CD4-positive, alpha-beta memory T cell (primary cell): ENCODE measurements around the gene BTN2A1. TPM values are rescaled to one million over a fixed set of nuclear protein-coding genes. Genes with fewer than 3 reads are reported as not detected.
"Not testable (repeated sequence)": the region's sequence is repeated elsewhere in the genome, so short reads cannot be mapped to it uniquely, and the experiment has no call there.

Source experiments
- CTCF ChIA-PET: fragments of 350-600 bp; sonication (Branson Sonifier 250); formaldehyde crosslinking; loops from one replicate; lab custom pipeline; 2021; ENCODE audit warnings: inconsistent platforms; ENCODE audit not compliant: partially characterized antibody; lab: Charles Lee
- POLR2A ChIA-PET: fragments of 350-600 bp; sonication (Branson Sonifier 250); formaldehyde crosslinking; loops from one replicate; lab custom pipeline; 2021; ENCODE audit not compliant: partially characterized antibody; lab: Charles Lee
- DNase-seq, 5 donors: peaks; one replicate each; pipeline versions ENCODE4 v3.0.0 to v3.0.0-alpha.2; 2020 to 2022; ENCODE audit warnings: mixed read lengths in 1 of 5
- H3K27ac ChIP-seq: one replicate; pipeline ENCODE4 v1.7.0; 2013; ENCODE audit warnings: low read depth, low read length
- H3K27me3 ChIP-seq: 2 replicates; pipeline ENCODE4 v1.7.0; 2013; ENCODE audit warnings: mild to moderate bottlenecking, low read length, moderate library complexity; ENCODE audit not compliant: insufficient read depth
- H3K36me3 ChIP-seq: 2 replicates; pipeline ENCODE4 v1.7.0; 2013; ENCODE audit warnings: mild to moderate bottlenecking, low read length, moderate library complexity; ENCODE audit not compliant: insufficient read depth
- H3K4me1 ChIP-seq: 2 replicates; pipeline ENCODE4 v1.7.0; 2013; ENCODE audit warnings: mild to moderate bottlenecking, low read length, moderate library complexity; ENCODE audit not compliant: insufficient read depth
- H3K4me3 ChIP-seq, 2 donors: one replicate each; pipeline ENCODE4 v1.7.0; 2013; ENCODE audit warnings: low read length in 2 of 2, mild to moderate bottlenecking in 1 of 2
- H3K9me3 ChIP-seq, 2 donors: one replicate each; pipeline ENCODE4 v1.7.0; 2013; ENCODE audit warnings: low read length in 2 of 2, control low read depth in 1 of 2; ENCODE audit not compliant: control insufficient read depth in 1 of 2
- H3K27ac Mint-ChIP-seq, 7 donors: one replicate each; pipeline ENCODE4 v1.8.0; 2020 to 2021; ENCODE audit warnings: mixed read lengths in 7 of 7, mild to moderate bottlenecking in 6 of 7, inconsistent platforms in 3 of 7, moderate library complexity in 3 of 7
- H3K27me3 Mint-ChIP-seq, 2 donors: one replicate each; pipeline ENCODE4 v1.8.0; 2020 to 2021; ENCODE audit warnings: mixed read lengths in 2 of 2
- H3K36me3 Mint-ChIP-seq, 2 donors: one replicate each; pipeline ENCODE4 v1.8.0; 2020 to 2021; ENCODE audit warnings: mixed read lengths in 2 of 2, inconsistent platforms in 1 of 2, mild to moderate bottlenecking in 1 of 2
- H3K4me1 Mint-ChIP-seq, 4 donors: one replicate each; pipeline ENCODE4 v1.8.0; 2020 to 2021; ENCODE audit warnings: mixed read lengths in 4 of 4, mild to moderate bottlenecking in 1 of 4
- H3K4me3 Mint-ChIP-seq, 8 donors: one replicate each; pipeline ENCODE4 v1.8.0; 2020 to 2021; ENCODE audit warnings: mixed read lengths in 8 of 8, mild to moderate bottlenecking in 7 of 8, moderate library complexity in 6 of 8, inconsistent platforms in 3 of 8
- H3K9me3 Mint-ChIP-seq, 8 donors: one replicate each; pipeline ENCODE4 v1.8.0; 2020 to 2021; ENCODE audit warnings: mixed read lengths in 8 of 8, mild to moderate bottlenecking in 5 of 8, inconsistent platforms in 3 of 8, moderate library complexity in 1 of 8
- intact Hi-C: fragments of 100-400 bp; cut with micrococcal nuclease; formaldehyde crosslinking; loops from one replicate; pipeline ENCODE4 v1.15.1; 2023
- polyA plus RNA-seq, 2 donors: library from polyadenylated mRNA; unstranded; fragments of 300-500 nt; fragmentation: Illumina TruSeq; gene quantifications; one replicate each; pipeline ENCODE4 v1.2.3, GENCODE V29; 2021
- total RNA-seq, 2 experiments: library from RNA; stranded (reverse); gene quantifications; one replicate each; pipeline ENCODE4 v1.2.3, GENCODE V29; 2021

The BTN2A1 gene
- total and polyA plus RNA-seq, 4 experiments from 2014 or later = 10.9 to 62.8 (median 36.4) TPM

GRCh38 chr6:26452631-26453235 lies 5.0 kb upstream of the BTN2A1 start:
- Mint-ChIP-seq H3K9me3 (no peaks in the 10 kb centered on the region), H3K4me3 (no peak overlapping the region), H3K27me3 (no peaks in the 10 kb centered on the region), H3K27ac (peak overlapping the region; percentile 36 to 67 (median 54)), H3K36me3 (peaks cover 43 to 69% of the 10 kb centered on the region in 2 donors), H3K4me1 (peaks cover 12 to 44% (median 22%) of the 10 kb centered on the region in 4 donors)
- Histone ChIP-seq H3K27ac (no peak overlapping the region), H3K4me1 (peaks cover 7% of the 10 kb centered on the region), H3K9me3 (no peaks in the 10 kb centered on the region), H3K27me3 (no peaks in the 10 kb centered on the region), H3K4me3 (no peak overlapping the region), H3K36me3 (peaks cover 40% of the 10 kb centered on the region)
- ChIA-PET CTCF (interaction anchor here (2.4 kb wide), 1 partner anchor 12 kb away, joined by 7 read pairs; no protein-coding TSS in a partner anchor), POLR2A (interaction anchor here (0.7 to 4.9 kb wide), 4 partner anchors 9 to 183 kb away, joined by 3 to 28 read pairs (median 4); no protein-coding TSS in a partner anchor)
- no peak for DNase-seq
- intact Hi-C loops = no loop called here

GRCh38 chr6:26454631-26455030 lies 3.1 kb upstream of the BTN2A1 start:
- CTCF ChIA-PET = interaction anchor here (0.7 kb wide), 2 partner anchors 10 to 113 kb away, joined by 3 read pairs; no protein-coding TSS in a partner anchor
- Mint-ChIP-seq H3K27me3 (no peaks in the 10 kb centered on the region), H3K27ac (peak overlapping the region in 1 of 7 donors; percentile 33)

GRCh38 chr6:26455357-26455970 lies 2.3 kb upstream of the BTN2A1 start:
- Mint-ChIP-seq H3K4me1 (peaks cover 27 to 62% (median 35%) of the 10 kb centered on the region in 4 donors), H3K27ac (peak overlapping the region in 4 of 7 donors; percentile 9 to 54 (median 42)), H3K27me3 (no peaks in the 10 kb centered on the region), H3K4me3 (no peak overlapping the region), H3K36me3 (peaks cover 36 to 68% of the 10 kb centered on the region in 2 donors), H3K9me3 (no peaks in the 10 kb centered on the region)
- DNase-seq = no peak
- POLR2A ChIA-PET = interaction anchor here (1.0 to 4.9 kb wide), 8 partner anchors 9 to 114 kb away, joined by 3 to 28 read pairs (median 4); partner anchors contain the start of gene HMGN4
- CTCF ChIA-PET = interaction anchor here (1.0 kb wide), 1 partner anchor 65 kb away, joined by 3 read pairs; no protein-coding TSS in a partner anchor
- H3K36me3 ChIP-seq = peaks cover 25% of the 10 kb centered on the region
- H3K9me3 ChIP-seq = no peaks in the 10 kb centered on the region
- intact Hi-C loops = loop anchor here (5.0 kb wide), 1 partner anchor 88 kb away; the partner anchor contains the start of gene BTN3A2
- H3K4me3 ChIP-seq = no peak overlapping the region
- no peaks in the 10 kb centered on the region for H3K27me3 ChIP-seq
- H3K27ac ChIP-seq = no peak overlapping the region
- peaks cover 23% of the 10 kb centered on the region for H3K4me1 ChIP-seq

More at GRCh38 chr6:26454631-26455030, 3.1 kb upstream of the BTN2A1 start:
- POLR2A ChIA-PET = interaction anchor here (1.0 to 4.9 kb wide), 5 partner anchors 9 to 115 kb away, joined by 3 to 28 read pairs (median 5); partner anchors contain the start of gene HMGN4
- H3K4me3 Mint-ChIP-seq = no peak overlapping the region
- H3K36me3 Mint-ChIP-seq = peaks cover 36 to 68% of the 10 kb centered on the region in 2 donors
- intact Hi-C loops = loop anchor here (5.0 kb wide), 1 partner anchor 87 kb away; the partner anchor contains the start of gene BTN3A2
- Histone ChIP-seq H3K4me1 (peaks cover 15% of the 10 kb centered on the region), H3K36me3 (peaks cover 25% of the 10 kb centered on the region), H3K4me3 (no peak overlapping the region), H3K9me3 (no peaks in the 10 kb centered on the region), H3K27ac (no peak overlapping the region), H3K27me3 (no peaks in the 10 kb centered on the region)
- peaks cover 18 to 54% (median 28%) of the 10 kb centered on the region in 4 donors for H3K4me1 Mint-ChIP-seq
- DNase-seq = no peak
- no peaks in the 10 kb centered on the region for H3K9me3 Mint-ChIP-seq

GRCh38 chr6:26457264-26457805 lies 420 bp upstream of the BTN2A1 start:
- no peaks in the 10 kb centered on the region for H3K9me3 Mint-ChIP-seq
- H3K4me3 Mint-ChIP-seq = peak overlapping the region; percentile 96 to 100 (median 98)
- H3K4me3 ChIP-seq = peak overlapping the region; percentile 90 to 95
- ChIA-PET CTCF (interaction anchor here (1.2 kb wide), 1 partner anchor 8 kb away, joined by 3 read pairs; no protein-coding TSS in a partner anchor), POLR2A (interaction anchor here (1.0 to 2.6 kb wide), 7 partner anchors 11 to 81 kb away, joined by 3 to 19 read pairs (median 5); partner anchors contain the start of genes BTN2A2, BTN3A3 and HMGN4)
- H3K36me3 Mint-ChIP-seq = peaks cover 35 to 63% of the 10 kb centered on the region in 2 donors
- H3K4me1 Mint-ChIP-seq = peaks cover 40 to 72% (median 51%) of the 10 kb centered on the region in 4 donors
- intact Hi-C loops = loop anchor here (1.0 to 5.0 kb wide), 4 partner anchors 17 to 90 kb away; partner anchors contain the start of genes BTN3A2 and BTN3A3
- peaks cover 40% of the 10 kb centered on the region for H3K4me1 ChIP-seq
- no peaks in the 10 kb centered on the region for H3K27me3 Mint-ChIP-seq
- peaks cover 23% of the 10 kb centered on the region for H3K36me3 ChIP-seq
- no peaks in the 10 kb centered on the region for H3K9me3 ChIP-seq
- H3K27ac Mint-ChIP-seq = peak overlapping the region; percentile 91 to 99 (median 98)
- no peak for DNase-seq
- peak overlapping the region; percentile 85 for H3K27ac ChIP-seq
- no peaks in the 10 kb centered on the region for H3K27me3 ChIP-seq

DNA sequence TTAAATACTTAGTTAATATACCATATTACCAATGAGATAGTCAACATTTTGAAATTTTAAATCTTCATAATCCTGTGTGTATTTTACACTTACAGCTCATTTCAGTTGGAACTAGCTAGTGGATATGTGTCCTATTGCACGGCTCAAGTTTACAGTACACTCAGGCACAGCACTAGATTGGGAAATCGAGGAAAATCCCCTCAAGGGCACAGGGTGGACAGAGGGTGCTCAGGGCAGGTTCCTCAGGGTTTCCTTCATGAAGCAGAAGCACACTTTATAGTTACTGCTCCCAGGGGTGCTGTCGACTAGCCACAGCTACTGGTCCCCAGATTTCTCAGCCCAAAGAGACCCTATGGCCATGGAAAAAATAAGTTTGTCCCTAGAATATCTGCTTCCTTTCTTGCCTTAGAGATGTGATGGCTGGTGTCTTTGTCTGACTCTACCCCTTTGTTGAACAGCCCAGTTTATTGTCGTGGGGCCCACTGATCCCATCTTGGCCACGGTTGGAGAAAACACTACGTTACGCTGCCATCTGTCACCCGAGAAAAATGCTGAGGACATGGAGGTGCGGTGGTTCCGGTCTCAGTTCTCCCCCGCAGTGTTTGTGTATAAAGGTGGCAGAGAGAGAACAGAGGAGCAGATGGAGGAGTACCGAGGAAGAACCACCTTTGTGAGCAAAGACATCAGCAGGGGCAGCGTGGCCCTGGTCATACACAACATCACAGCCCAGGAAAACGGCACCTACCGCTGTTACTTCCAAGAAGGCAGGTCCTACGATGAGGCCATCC lies 1.5 kb downstream of the BTN2A1 start:
- Histone ChIP-seq H3K9me3 (no peaks in the 10 kb centered on the region), H3K4me3 (peak overlapping the region in 1 of 2 donors; percentile 16), H3K27ac (no peak overlapping the region), H3K4me1 (peaks cover 53% of the 10 kb centered on the region), H3K27me3 (no peaks in the 10 kb centered on the region), H3K36me3 (peaks cover 41% of the 10 kb centered on the region)
- H3K9me3 Mint-ChIP-seq = no peaks in the 10 kb centered on the region
- POLR2A ChIA-PET = interaction anchor here (1.8 to 2.6 kb wide), 3 partner anchors 14 to 76 kb away, joined by 3 to 19 read pairs (median 6); partner anchors contain the start of gene BTN2A2
- no peak for DNase-seq
- intact Hi-C loops = loop anchor here (5.0 kb wide), 1 partner anchor 92 kb away; the partner anchor contains the start of gene BTN3A2
- H3K27ac Mint-ChIP-seq = peak overlapping the region; percentile 26 to 93 (median 71)
- peaks cover 54 to 72% of the 10 kb centered on the region in 2 donors for H3K36me3 Mint-ChIP-seq
- no peaks in the 10 kb centered on the region for H3K27me3 Mint-ChIP-seq
- peak overlapping the region; percentile 77 to 97 (median 84) for H3K4me3 Mint-ChIP-seq
- peaks cover 49 to 81% (median 67%) of the 10 kb centered on the region in 4 donors for H3K4me1 Mint-ChIP-seq
- CTCF ChIA-PET = no interaction called here

GRCh38 chr6:26461353-26461752 lies 3.6 kb downstream of the BTN2A1 start:
- H3K9me3 Mint-ChIP-seq, H3K27ac ChIP-seq, H3K27me3 ChIP-seq, DNase-seq, H3K9me3 ChIP-seq, intact Hi-C loops, H3K27me3 Mint-ChIP-seq: not testable (repeated sequence)
- H3K4me1 ChIP-seq = peaks cover 53% of the 10 kb centered on the region
- H3K36me3 ChIP-seq = peaks cover 63% of the 10 kb centered on the region
- H3K4me1 Mint-ChIP-seq = peaks cover 53 to 84% (median 73%) of the 10 kb centered on the region in 4 donors
- POLR2A ChIA-PET = interaction anchor here (1.2 to 2.6 kb wide), 3 partner anchors 9 to 13 kb away, joined by 3 to 11 read pairs (median 8); no protein-coding TSS in a partner anchor
- H3K4me3 Mint-ChIP-seq = peak overlapping the region; percentile 46 to 97 (median 76)
- H3K27ac Mint-ChIP-seq = peak overlapping the region in 3 of 7 donors; percentile 17 to 60 (median 29)
- peaks cover 68 to 81% of the 10 kb centered on the region in 2 donors for H3K36me3 Mint-ChIP-seq
- CTCF ChIA-PET = interaction anchor here (1.0 to 1.6 kb wide), 2 partner anchors 13 to 120 kb away, joined by 4 read pairs; no protein-coding TSS in a partner anchor
- peak overlapping the region in 1 of 2 donors; percentile 16 for H3K4me3 ChIP-seq
